Measurements from ENCODE around the gene MOSPD3. TPM values are rescaled to one million over a fixed set of nuclear protein-coding genes. Genes with fewer than 3 reads are reported as not detected.

The MOSPD3 gene
- total and polyA plus RNA-seq, 2 of the 8 experiments (the other 6 are each of a cell fraction or from before 2014, with no cell fraction given), result 20.7 to 21.4 TPM

- TF ChIP-seq CTBP2 (IDR thresholded peaks at IDR 0.05; ENCODE audit: borderline replicate concordance, insufficient read depth, insufficient read length, low read length) (no peak), CTCF (IDR thresholded peaks at IDR 0.05; ENCODE audit: control extremely low read depth in 1 of 3, insufficient read depth in 1 of 3, low read depth in 1 of 3, low read length in 3 of 3) (no peak), ASH2L (IDR thresholded peaks at IDR 0.05; ENCODE audit: low read length) (no peak), JUND (IDR thresholded peaks at IDR 0.05; ENCODE audit: low read length) (no peak), RBBP5 (IDR thresholded peaks at IDR 0.05; ENCODE audit: borderline replicate concordance, low read depth, low read length) (no peak), NANOG (IDR thresholded peaks at IDR 0.05; ENCODE audit: insufficient read depth, low read depth, low read length, poor library complexity, severe bottlenecking) (no peak)
These were observed 44.6 kb upstream of the MOSPD3 start (continued) for GRCh38 chr7:100567751-100568175.
